WTC11 (cell line): Measurements from ENCODE around the gene ANKRD65. TPM values are rescaled to one million over a fixed set of nuclear protein-coding genes. Genes with fewer than 3 reads are reported as not detected.
"Not testable (repeated sequence)": the region's sequence is repeated elsewhere in the genome, so short reads cannot be mapped to it uniquely, and the experiment has no call there.

Experiments
- ATAC-seq: fragments of 200-7000 bp; cut with Tn5 transposase; 2 replicates; pipeline ENCODE4 v1.10.0; 2021; ENCODE audit warnings: mild to moderate bottlenecking, moderate library complexity
- CTCF ChIA-PET: fragments of 300-600 bp; sonication (Branson Sonifier 250); formaldehyde crosslinking; loops from one replicate; lab custom pipeline; 2021; ENCODE audit warnings: antibody characterized with exemption; lab: Charles Lee
- POLR2A ChIA-PET: fragments of 350-600 bp; sonication (Branson Sonifier 250); formaldehyde crosslinking; loops from one replicate; lab custom pipeline; 2021; ENCODE audit warnings: antibody characterized with exemption; lab: Charles Lee
- DNase-seq: peaks from one replicate; pipeline ENCODE4 v3.0.0; 2021; ENCODE audit warnings: low spot score
- H3K27ac Mint-ChIP-seq: 2 replicates; pipeline ENCODE4 v1.8.0; 2021; ENCODE audit warnings: mixed read lengths
- H3K27me3 Mint-ChIP-seq: 2 replicates; pipeline ENCODE4 v1.8.0; 2021; ENCODE audit warnings: low read depth, mild to moderate bottlenecking, moderate library complexity, mixed read lengths
- H3K36me3 Mint-ChIP-seq: 2 replicates; pipeline ENCODE4 v1.8.0; 2021; ENCODE audit warnings: mixed read lengths
- H3K4me1 Mint-ChIP-seq: 2 replicates; pipeline ENCODE4 v1.8.0; 2022; ENCODE audit warnings: mixed read lengths
- H3K4me3 Mint-ChIP-seq: 2 replicates; pipeline ENCODE4 v1.8.0; 2021; ENCODE audit warnings: mild to moderate bottlenecking, moderate library complexity, mixed read lengths
- H3K9me3 Mint-ChIP-seq: 2 replicates; pipeline ENCODE4 v1.8.0; 2021; ENCODE audit warnings: mixed read lengths
- ATF1 ChIP-seq: sonication (generic); formaldehyde crosslinking; IDR thresholded peaks from 2 replicates; pipeline ENCODE4 v1.8.1; 2023; ENCODE audit warnings: mild to moderate bottlenecking, moderate library complexity, missing genetic modification reagents
- E2F4 ChIP-seq: sonication (generic); formaldehyde crosslinking; IDR thresholded peaks from 2 replicates; pipeline ENCODE4 v1.8.1; 2022; ENCODE audit warnings: low read depth, mild to moderate bottlenecking, moderate library complexity, missing genetic modification reagents, borderline replicate concordance
- FOXK1 ChIP-seq: sonication (generic); formaldehyde crosslinking; IDR thresholded peaks from 2 replicates; pipeline ENCODE4 v1.8.0; 2022; ENCODE audit warnings: mild to moderate bottlenecking, moderate library complexity, missing genetic modification reagents
- NR1H2 ChIP-seq: sonication (generic); formaldehyde crosslinking; IDR thresholded peaks from 2 replicates; pipeline ENCODE4 v1.9.0; 2021; ENCODE audit warnings: mild to moderate bottlenecking, moderate library complexity, missing genetic modification reagents
- NR2C2 ChIP-seq: sonication (generic); formaldehyde crosslinking; IDR thresholded peaks from 2 replicates; pipeline ENCODE4 v1.8.0; 2022; ENCODE audit warnings: mild to moderate bottlenecking, missing genetic modification reagents
- ZSCAN18 ChIP-seq: fragments of 250-450 bp; sonication (Bioruptor Pico); IDR thresholded peaks from 2 replicates; pipeline ENCODE4 v2.1.2; 2022; ENCODE audit warnings: mild to moderate bottlenecking, moderate library complexity
- total RNA-seq: library from RNA; stranded (reverse); gene quantifications from 3 replicates; pipeline ENCODE4 v1.2.3, GENCODE V29; 2021
- TF ChIP-seq, protein P1 (sequence below): fragments of 200-600 bp; IDR thresholded peaks from 2 replicates; pipeline ENCODE4 v1.8.0; 2022; ENCODE audit warnings: antibody characterized with exemption
- TF ChIP-seq, protein P2 (sequence below): sonication (generic); formaldehyde crosslinking; IDR thresholded peaks from 2 replicates; pipeline ENCODE4 v1.8.0; 2023; ENCODE audit warnings: missing genetic modification reagents, mild to moderate bottlenecking, borderline replicate concordance
- TF ChIP-seq, protein P3 (sequence below): sonication (generic); formaldehyde crosslinking; IDR thresholded peaks from 2 replicates; pipeline ENCODE4 v1.8.0; 2022; ENCODE audit warnings: mild to moderate bottlenecking, missing genetic modification reagents
- TF ChIP-seq, protein P4 (sequence below): sonication (generic); formaldehyde crosslinking; IDR thresholded peaks from 2 replicates; pipeline ENCODE4 v1.8.1; 2022; ENCODE audit warnings: low read depth, missing genetic modification reagents, borderline replicate concordance

The ANKRD65 gene
- total RNA-seq, 1 experiment from 2014 or later = 1.9 TPM

DNA sequence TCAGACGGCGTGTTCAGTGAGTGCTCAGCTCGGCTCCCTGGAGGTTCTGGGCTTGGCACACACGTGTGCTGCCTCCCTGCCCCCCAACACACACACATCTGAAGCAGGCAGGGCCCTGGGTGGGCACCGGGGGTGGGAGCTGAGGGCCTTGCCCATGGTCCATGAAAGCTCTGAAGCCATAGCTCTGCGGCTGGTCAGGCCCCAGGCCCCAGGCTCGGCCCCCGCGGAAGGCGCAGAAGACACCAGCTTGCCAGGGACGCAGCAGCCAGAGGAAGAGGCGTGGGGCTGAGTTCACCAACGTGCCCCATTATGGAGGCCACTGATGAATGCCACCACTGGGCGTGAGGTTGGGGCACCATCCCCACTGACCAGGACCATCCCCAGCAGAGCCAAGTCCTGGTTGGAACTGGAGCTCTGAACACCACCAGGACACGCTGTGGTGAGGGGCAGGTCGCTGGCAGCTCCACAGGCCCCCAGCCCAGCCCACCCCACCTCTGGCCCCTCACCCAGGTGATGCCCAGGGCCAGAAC, 50.2 kb downstream of the ANKRD65 start (continued):
- TF ChIP-seq, protein P1, sequence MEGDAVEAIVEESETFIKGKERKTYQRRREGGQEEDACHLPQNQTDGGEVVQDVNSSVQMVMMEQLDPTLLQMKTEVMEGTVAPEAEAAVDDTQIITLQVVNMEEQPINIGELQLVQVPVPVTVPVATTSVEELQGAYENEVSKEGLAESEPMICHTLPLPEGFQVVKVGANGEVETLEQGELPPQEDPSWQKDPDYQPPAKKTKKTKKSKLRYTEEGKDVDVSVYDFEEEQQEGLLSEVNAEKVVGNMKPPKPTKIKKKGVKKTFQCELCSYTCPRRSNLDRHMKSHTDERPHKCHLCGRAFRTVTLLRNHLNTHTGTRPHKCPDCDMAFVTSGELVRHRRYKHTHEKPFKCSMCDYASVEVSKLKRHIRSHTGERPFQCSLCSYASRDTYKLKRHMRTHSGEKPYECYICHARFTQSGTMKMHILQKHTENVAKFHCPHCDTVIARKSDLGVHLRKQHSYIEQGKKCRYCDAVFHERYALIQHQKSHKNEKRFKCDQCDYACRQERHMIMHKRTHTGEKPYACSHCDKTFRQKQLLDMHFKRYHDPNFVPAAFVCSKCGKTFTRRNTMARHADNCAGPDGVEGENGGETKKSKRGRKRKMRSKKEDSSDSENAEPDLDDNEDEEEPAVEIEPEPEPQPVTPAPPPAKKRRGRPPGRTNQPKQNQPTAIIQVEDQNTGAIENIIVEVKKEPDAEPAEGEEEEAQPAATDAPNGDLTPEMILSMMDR = no peak
- no peak for TF ChIP-seq FOXK1 (CRISPR knock-in tag)
- no peak for TF ChIP-seq ZSCAN18
- no peak for TF ChIP-seq E2F4 (CRISPR knock-in tag)
- TF ChIP-seq, protein P2, sequence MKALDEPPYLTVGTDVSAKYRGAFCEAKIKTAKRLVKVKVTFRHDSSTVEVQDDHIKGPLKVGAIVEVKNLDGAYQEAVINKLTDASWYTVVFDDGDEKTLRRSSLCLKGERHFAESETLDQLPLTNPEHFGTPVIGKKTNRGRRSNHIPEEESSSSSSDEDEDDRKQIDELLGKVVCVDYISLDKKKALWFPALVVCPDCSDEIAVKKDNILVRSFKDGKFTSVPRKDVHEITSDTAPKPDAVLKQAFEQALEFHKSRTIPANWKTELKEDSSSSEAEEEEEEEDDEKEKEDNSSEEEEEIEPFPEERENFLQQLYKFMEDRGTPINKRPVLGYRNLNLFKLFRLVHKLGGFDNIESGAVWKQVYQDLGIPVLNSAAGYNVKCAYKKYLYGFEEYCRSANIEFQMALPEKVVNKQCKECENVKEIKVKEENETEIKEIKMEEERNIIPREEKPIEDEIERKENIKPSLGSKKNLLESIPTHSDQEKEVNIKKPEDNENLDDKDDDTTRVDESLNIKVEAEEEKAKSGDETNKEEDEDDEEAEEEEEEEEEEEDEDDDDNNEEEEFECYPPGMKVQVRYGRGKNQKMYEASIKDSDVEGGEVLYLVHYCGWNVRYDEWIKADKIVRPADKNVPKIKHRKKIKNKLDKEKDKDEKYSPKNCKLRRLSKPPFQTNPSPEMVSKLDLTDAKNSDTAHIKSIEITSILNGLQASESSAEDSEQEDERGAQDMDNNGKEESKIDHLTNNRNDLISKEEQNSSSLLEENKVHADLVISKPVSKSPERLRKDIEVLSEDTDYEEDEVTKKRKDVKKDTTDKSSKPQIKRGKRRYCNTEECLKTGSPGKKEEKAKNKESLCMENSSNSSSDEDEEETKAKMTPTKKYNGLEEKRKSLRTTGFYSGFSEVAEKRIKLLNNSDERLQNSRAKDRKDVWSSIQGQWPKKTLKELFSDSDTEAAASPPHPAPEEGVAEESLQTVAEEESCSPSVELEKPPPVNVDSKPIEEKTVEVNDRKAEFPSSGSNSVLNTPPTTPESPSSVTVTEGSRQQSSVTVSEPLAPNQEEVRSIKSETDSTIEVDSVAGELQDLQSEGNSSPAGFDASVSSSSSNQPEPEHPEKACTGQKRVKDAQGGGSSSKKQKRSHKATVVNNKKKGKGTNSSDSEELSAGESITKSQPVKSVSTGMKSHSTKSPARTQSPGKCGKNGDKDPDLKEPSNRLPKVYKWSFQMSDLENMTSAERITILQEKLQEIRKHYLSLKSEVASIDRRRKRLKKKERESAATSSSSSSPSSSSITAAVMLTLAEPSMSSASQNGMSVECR = no peak
- no peak for TF ChIP-seq NR2C2 (CRISPR knock-in tag)
- TF ChIP-seq, protein P3, sequence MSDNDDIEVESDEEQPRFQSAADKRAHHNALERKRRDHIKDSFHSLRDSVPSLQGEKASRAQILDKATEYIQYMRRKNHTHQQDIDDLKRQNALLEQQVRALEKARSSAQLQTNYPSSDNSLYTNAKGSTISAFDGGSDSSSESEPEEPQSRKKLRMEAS = no peak
- TF ChIP-seq, protein P4, sequence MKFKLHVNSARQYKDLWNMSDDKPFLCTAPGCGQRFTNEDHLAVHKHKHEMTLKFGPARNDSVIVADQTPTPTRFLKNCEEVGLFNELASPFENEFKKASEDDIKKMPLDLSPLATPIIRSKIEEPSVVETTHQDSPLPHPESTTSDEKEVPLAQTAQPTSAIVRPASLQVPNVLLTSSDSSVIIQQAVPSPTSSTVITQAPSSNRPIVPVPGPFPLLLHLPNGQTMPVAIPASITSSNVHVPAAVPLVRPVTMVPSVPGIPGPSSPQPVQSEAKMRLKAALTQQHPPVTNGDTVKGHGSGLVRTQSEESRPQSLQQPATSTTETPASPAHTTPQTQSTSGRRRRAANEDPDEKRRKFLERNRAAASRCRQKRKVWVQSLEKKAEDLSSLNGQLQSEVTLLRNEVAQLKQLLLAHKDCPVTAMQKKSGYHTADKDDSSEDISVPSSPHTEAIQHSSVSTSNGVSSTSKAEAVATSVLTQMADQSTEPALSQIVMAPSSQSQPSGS = no peak
- no peak for TF ChIP-seq NR1H2 (CRISPR knock-in tag)
- no peak; the same call in 1 of the 2 replicates for TF ChIP-seq ATF1 (CRISPR knock-in tag)

DNA sequence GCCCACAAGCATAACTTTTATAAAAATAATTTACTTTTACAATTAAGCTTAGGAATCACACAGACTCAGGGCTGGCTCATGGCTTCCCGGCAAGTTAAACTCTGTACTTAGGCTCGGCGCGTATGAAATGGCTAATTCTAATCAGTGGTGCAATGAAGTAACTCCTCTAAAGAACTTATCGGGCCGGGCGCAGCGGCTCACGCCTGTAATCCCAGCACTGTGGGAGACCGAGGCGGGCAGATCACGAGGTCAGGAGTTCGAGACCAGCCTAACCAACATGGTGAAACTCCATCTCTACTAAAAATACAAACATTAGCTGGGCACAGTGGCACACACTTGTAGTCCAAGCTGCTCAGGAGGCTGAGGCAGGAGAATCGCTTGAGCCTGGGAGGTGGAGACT, 51.0 kb downstream of the ANKRD65 start:
- H3K36me3 Mint-ChIP-seq, H3K27ac Mint-ChIP-seq, H3K9me3 Mint-ChIP-seq, H3K4me1 Mint-ChIP-seq, DNase-seq, ATAC-seq, POLR2A ChIA-PET, H3K4me3 Mint-ChIP-seq: not testable (repeated sequence)
- H3K27me3 Mint-ChIP-seq = peaks cover 12% of the 10 kb centered on the region
- CTCF ChIA-PET = interaction anchor here (0.6 to 2.2 kb wide), 5 partner anchors 11 to 55 kb away, joined by 3 to 8 read pairs (median 4); partner anchors contain the start of gene MXRA8

Other genes starting within 250 kb of the ANKRD65 start
- 0.78 to 1.1 TPM (median 1.1 TPM) in 3 replicates for gene TTLL10, start 247.4 kb downstream of the ANKRD65 start, total RNA-seq
- gene TNFRSF18, start 214.7 kb downstream of the ANKRD65 start, total RNA-seq = 0.83 to 1.2 TPM (median 1.1 TPM) in 3 replicates
- gene TNFRSF4, start 207.1 kb downstream of the ANKRD65 start, total RNA-seq = 0.18 to 0.33 TPM in 2 of 3 replicates, not detected in the other
- 92.3 to 105 TPM (median 101 TPM) in 3 replicates for gene SDF4, start 189.3 kb downstream of the ANKRD65 start, total RNA-seq
- 18.8 to 21.4 TPM (median 20.0 TPM) in 3 replicates for gene B3GALT6, start 189.0 kb downstream of the ANKRD65 start, total RNA-seq
- gene C1QTNF12, start 174.6 kb downstream of the ANKRD65 start, total RNA-seq = 8.5 to 10.3 TPM (median 8.5 TPM) in 3 replicates
- gene UBE2J2, start 147.4 kb downstream of the ANKRD65 start, total RNA-seq = 62.6 to 72.2 TPM (median 65.6 TPM) in 3 replicates
- 4.7 to 8.5 TPM (median 6.4 TPM) in 3 replicates for gene SCNN1D, start 140.8 kb downstream of the ANKRD65 start, total RNA-seq
- 25.1 to 42.2 TPM (median 30.7 TPM) in 3 replicates for gene ACAP3, start 113.3 kb downstream of the ANKRD65 start, total RNA-seq
- gene PUSL1, start 112.7 kb downstream of the ANKRD65 start, total RNA-seq = 42.5 to 51.5 TPM (median 43.6 TPM) in 3 replicates
- 144 to 170 TPM (median 160 TPM) in 3 replicates for gene INTS11, start 96.6 kb downstream of the ANKRD65 start, total RNA-seq
- gene CPTP, start 96.5 kb downstream of the ANKRD65 start, total RNA-seq = 10.3 to 14.4 TPM (median 12.3 TPM) in 3 replicates
- 0.18 to 0.22 TPM (median 0.21 TPM) in 3 replicates for gene TAS1R3, start 90.0 kb downstream of the ANKRD65 start, total RNA-seq
- gene DVL1, start 71.9 kb downstream of the ANKRD65 start, total RNA-seq = 74.1 to 91.4 TPM (median 77.3 TPM) in 3 replicates
- gene MXRA8, start 62.7 kb downstream of the ANKRD65 start, total RNA-seq = 6.7 to 11.2 TPM (median 10.7 TPM) in 3 replicates
- 238 to 268 TPM (median 250 TPM) in 3 replicates for gene AURKAIP1, start 46.1 kb downstream of the ANKRD65 start, total RNA-seq
- gene CCNL2, start 21.9 kb downstream of the ANKRD65 start, total RNA-seq = 117 to 142 TPM (median 117 TPM) in 3 replicates
- 126 to 156 TPM (median 134 TPM) in 3 replicates for gene MRPL20, start 14.0 kb downstream of the ANKRD65 start, total RNA-seq
- gene VWA1, start 14.4 kb upstream of the ANKRD65 start, total RNA-seq = 28.3 to 35.5 TPM (median 28.3 TPM) in 3 replicates
- 0.60 to 0.94 TPM (median 0.61 TPM) in 3 replicates for gene ATAD3C, start 28.4 kb upstream of the ANKRD65 start, total RNA-seq
- gene ATAD3B, start 50.5 kb upstream of the ANKRD65 start, total RNA-seq = 47.9 to 63.6 TPM (median 48.5 TPM) in 3 replicates
- 56.1 to 71.2 TPM (median 58.7 TPM) in 3 replicates for gene ATAD3A, start 90.9 kb upstream of the ANKRD65 start, total RNA-seq
- gene TMEM240, start 119.3 kb upstream of the ANKRD65 start, total RNA-seq = 6.6 to 8.8 TPM (median 8.0 TPM) in 3 replicates
- gene SSU72, start 153.6 kb upstream of the ANKRD65 start, total RNA-seq = 150 to 158 TPM (median 150 TPM) in 3 replicates
- gene FNDC10, start 178.9 kb upstream of the ANKRD65 start, total RNA-seq = 30.4 to 37.5 TPM (median 34.9 TPM) in 3 replicates
- 90.6 to 120 TPM (median 113 TPM) in 3 replicates for gene MIB2, start 194.2 kb upstream of the ANKRD65 start, total RNA-seq
- gene MMP23B, start 210.9 kb upstream of the ANKRD65 start, total RNA-seq = 20.0 to 28.1 TPM (median 27.1 TPM) in 3 replicates
- gene CDK11B, start 237.7 kb upstream of the ANKRD65 start, total RNA-seq = 39.5 to 41.2 TPM (median 40.7 TPM) in 3 replicates